HG02885 (cell line): ENCODE data around the gene CYB561A3.
A peak's percentile ranks its signal among the peaks of the same experiment; 100 is the strongest.
"Not testable (repeated sequence)": the region's sequence is repeated elsewhere in the genome, so short reads cannot be mapped to it uniquely, and the experiment has no call there.

Source experiments
- ATAC-seq: cut with Tn5 transposase; IDR thresholded peaks from one replicate; pipeline ENCODE4 v1.9.1; 2021; ENCODE audit warnings: mild to moderate bottlenecking; ENCODE audit not compliant: unreplicated experiment, poor library complexity

The CYB561A3 gene

GRCh38 chr11:61361741-61362541 lies at the start of gene CYB561A3, which contains the start of gene TMEM138:
TSS of gene CYB561A3 (minus strand) at chr11:61361882. CDS start at chr11:61356713, 5,169 bp downstream.
TSS of gene TMEM138 (plus strand) at chr11:61362374. CDS start at chr11:61364391, 2,017 bp downstream.
- ATAC-seq = peak; percentile 87

GRCh38 chr11:61406991-61407728 lies 45.5 kb upstream of the CYB561A3 start:
- ATAC-seq = no peak

GRCh38 chr11:61406067-61406466 lies 44.4 kb upstream of the CYB561A3 start:
- ATAC-seq = no peak

GRCh38 chr11:61404641-61405040 lies 43.0 kb upstream of the CYB561A3 start:
- ATAC-seq = no peak

- no peak for ATAC-seq
Observed at GRCh38 chr11:61404103-61404502, 42.4 kb upstream of the CYB561A3 start.

- ATAC-seq = no peak
Observed at GRCh38 chr11:61403658-61404057, 42.0 kb upstream of the CYB561A3 start.

- no peak for ATAC-seq
Observed at GRCh38 chr11:61401573-61401972, 39.9 kb upstream of the CYB561A3 start.

GRCh38 chr11:61401173-61401572 lies 39.5 kb upstream of the CYB561A3 start:
- ATAC-seq = no peak

GRCh38 chr11:61392981-61393595 lies 31.4 kb upstream of the CYB561A3 start:
- no peak for ATAC-seq

GRCh38 chr11:61390161-61390560 lies 28.5 kb upstream of the CYB561A3 start:
- ATAC-seq = no peak

GRCh38 chr11:61384271-61385242 lies 22.9 kb upstream of the CYB561A3 start:
- ATAC-seq = no peak

GRCh38 chr11:61383859-61384258 lies 22.2 kb upstream of the CYB561A3 start:
- ATAC-seq = not testable (repeated sequence)

- ATAC-seq = no peak
Observed at GRCh38 chr11:61380884-61381283, 19.2 kb upstream of the CYB561A3 start.

- ATAC-seq = no peak
Observed at GRCh38 chr11:61378713-61379313, 17.1 kb upstream of the CYB561A3 start.

GRCh38 chr11:61377461-61378160 lies 15.9 kb upstream of the CYB561A3 start:
- ATAC-seq = no peak

GRCh38 chr11:61375761-61376108 lies 14.1 kb upstream of the CYB561A3 start:
- ATAC-seq = no peak

GRCh38 chr11:61372659-61373420 lies 11.2 kb upstream of the CYB561A3 start:
- no peak for ATAC-seq

GRCh38 chr11:61370349-61371005 lies 8.8 kb upstream of the CYB561A3 start:
- ATAC-seq = no peak
